SW 1271 (cell line): ENCODE results near the gene GART.
A peak's percentile ranks its signal among the peaks of the same experiment; 100 is the strongest.
"Not testable (repeated sequence)": the region's sequence is repeated elsewhere in the genome, so short reads cannot be mapped to it uniquely, and the experiment has no call there.

ENCODE experiments used
- DNase-seq, 2 experiments: peaks; one replicate each; lab custom pipeline; 2025; lab: John Stamatoyannopoulos, UW

Gene GART

DNA sequence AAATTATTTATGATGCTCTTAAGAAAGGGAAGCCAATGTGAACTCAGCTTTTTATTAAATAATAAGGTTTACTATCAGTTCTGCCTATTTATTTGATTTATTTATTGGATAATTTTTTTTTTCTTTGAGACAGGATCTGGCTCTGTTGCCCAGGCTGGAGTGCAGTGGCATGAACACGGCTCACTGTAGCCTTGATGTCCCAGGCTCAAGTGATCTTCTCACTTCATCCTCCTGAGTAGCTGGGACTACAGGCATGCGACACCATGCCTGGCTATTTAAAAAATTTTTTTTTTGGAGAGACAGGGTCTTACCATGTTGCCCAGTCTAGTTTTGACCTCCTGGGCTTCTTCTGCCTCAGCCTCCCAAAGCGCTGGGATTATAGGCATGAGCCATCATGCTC is 29.4 kb downstream of the GART start:
- no peak for DNase-seq

DNA sequence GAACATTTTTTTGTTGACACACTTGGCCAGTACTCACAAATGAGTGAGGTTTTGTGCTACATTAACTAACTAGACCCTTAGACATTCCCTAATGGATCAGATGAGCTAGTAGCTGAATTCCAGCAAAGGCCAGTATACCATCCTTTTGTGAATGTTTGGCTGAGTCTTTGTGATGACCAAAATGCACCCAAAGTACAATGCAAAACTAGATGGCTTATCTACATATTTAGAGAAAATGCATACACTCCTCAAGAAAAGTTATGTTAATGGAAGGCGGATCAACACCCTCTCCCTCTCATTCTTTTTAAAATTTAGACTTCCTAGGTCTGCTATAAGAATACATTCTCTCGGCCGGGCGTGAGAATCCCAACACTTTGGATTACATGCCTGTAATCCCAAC is 30.3 kb downstream of the GART start:
- DNase-seq, result no peak

DNA sequence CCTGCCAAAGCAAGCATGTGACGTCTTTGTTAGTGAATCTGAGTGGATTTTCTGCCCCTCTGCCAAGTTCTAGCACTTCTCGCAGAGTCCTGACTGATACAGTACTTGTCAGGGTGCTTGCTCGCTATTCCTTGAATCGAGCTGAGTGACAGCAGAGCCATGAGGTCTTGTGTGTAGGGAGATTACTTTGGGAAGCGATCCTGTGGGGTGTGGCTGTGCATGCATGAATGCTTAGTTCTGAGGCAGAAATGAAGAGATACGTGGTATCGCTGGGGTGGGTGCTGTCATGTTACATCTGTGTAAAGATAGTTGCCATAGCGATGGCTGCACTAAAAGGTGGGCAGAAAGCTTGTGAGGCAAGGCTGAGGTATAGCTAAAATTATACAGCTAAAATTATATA is 31.1 kb downstream of the GART start:
- no peak for DNase-seq

DNA sequence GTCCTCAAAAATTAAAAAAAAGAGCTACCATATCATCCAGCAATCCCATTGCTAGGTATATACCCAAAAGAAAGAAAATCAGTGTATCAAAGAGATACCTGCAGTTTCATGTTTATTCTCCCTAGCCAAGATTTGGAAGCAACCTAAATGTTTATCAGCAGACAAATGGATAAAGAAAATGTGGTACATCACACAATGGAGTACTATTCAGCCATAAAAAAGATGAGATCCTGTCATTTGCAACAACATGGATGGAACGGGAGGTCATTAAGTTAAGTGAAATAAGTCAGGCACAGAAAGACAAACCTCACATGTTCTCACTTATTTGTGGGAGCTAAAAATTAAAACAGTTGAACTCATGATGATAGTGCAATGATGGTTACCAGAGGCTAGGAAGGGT is 34.9 kb downstream of the GART start:
- DNase-seq, result not testable (repeated sequence)

DNA sequence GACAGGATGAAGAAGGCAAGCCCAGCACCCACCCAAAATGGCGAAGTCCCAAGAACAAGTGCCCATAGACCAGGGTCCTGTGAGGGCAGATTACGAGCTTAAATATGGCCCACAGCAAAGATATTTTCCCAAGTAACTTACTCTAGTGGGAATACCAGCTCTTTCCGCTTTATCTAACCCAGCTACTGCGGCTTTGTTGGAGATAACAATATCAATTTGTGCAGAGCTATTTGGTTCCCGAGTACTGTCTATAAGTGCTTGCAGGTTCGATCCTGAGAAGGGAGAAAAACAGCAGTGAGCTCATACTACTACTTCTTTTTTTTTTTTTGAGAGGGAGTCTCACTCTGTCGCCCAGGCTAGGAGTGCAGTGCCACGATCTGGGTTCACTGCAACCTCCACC is 36.1 kb downstream of the GART start:
- no peak for DNase-seq

DNA sequence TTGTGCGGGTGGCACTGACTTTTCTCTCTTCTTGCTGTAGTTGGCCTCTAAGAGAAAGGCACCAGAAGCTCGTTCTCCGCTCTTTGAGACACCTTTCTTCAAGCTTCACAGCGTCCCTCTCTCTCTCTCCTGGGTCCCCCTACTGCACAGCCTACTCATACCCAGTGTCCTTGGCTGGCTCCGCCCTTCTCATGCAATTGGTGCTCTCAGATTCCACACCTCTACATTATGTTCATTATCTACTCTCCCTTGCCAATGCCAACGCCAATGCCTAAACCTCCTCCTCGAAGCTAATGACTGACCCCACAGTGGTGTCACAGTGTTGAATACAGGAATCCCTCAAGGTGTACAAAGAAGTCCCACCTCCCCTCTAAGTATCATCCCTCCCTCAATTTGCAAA is 45.6 kb downstream of the GART start:
- no peak for DNase-seq

DNA sequence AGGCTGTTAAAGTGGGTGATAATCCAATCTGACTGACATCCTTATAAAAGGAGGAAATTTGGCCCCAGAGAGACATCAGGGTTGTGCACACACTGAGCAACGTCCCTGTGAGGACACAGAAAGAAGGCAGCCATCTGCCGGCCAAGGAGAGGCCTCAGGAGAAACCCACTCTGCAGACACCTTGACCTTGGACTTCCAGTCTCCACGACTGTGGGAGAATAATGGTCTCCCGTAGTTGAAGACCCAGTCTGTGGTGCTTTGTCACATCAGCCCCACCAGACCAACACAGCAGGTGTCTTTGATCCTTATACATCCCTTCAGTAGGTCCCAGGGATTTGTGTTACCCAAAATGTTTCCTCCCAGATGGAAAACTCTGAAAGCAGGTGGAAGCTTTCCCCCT is 46.2 kb downstream of the GART start:
- DNase-seq, result no peak

DNA sequence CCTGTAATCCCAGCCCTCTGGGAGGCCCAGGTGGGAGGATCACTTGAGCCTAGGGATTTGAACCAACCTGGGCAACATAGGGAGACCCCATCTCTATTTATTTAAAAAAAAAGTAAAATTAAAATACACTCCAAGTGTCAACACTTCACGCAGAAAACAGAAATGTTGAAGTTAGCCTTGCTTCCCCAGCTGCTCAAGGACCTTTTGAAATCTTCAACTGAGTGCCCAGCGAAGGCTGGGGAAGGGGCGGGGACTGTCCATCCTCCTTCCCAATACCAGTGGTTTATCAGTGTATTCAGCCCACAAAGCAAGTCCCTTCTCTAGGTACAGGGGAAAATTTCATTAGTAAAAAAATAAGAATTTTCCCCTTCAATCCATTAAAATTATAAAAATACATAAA is 48.2 kb downstream of the GART start:
- no peak for DNase-seq

DNA sequence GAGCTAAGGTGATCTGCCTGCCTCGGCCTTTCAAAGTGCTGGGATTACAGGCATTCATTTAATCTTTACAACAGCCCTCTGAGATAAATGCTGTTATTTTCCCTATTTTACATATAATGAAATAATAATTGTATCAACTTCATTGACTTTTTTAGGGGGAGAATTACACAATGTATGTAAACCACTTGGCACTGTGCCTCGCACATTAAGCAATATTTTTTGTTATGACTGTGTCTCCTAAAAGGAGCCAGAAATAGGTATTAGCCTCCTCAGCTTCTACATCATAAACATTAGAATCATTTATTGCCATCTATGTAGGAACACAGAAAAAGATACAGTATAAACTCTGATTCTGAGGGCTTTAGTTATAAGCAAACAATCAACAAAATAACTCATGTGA is 49.3 kb downstream of the GART start:
- no peak for DNase-seq

DNA sequence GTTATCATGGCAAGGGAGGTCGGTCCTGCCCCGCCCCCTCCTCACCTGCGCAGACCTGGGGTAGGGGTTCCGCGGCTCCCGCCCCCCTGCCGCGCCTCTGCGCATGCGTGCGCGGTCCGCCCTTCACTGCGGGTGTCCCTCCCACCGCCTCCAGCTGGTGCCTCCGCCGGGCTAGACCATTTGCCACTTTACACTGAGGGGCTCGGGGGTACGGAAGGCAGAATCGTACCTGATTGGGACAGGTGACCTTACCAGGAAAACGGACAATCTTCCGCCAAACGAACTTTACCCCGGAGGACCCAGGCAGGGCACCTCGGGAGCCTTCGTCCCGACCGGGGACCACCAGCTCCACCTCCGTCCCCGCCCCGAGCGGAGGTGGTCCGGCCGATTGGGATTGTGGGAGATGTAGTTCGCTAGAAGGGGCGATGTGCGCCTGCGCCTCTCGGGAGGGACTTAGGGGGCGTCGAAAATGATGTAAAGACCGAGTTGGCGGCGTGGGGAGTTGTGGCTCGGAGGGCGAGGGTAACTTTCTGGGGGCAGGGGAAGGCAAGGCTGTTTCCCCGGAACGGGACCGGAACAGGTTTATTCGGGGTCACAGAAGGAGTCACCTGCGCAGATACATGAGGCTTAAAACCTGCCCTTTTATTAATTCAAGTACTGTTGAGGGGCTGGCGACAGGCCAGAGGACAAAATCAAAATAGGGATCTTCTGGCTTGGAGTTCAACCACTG is 50.4 kb downstream of the GART start, which contains the start of gene DNAJC28:
Gene DNAJC28 (minus strand): TSS at position 344 of the 730 bp plus-strand sequence. CDS start 2,323 bp downstream, outside the sequence.
- DNase-seq, result peak; percentile 69 to 80

DNA sequence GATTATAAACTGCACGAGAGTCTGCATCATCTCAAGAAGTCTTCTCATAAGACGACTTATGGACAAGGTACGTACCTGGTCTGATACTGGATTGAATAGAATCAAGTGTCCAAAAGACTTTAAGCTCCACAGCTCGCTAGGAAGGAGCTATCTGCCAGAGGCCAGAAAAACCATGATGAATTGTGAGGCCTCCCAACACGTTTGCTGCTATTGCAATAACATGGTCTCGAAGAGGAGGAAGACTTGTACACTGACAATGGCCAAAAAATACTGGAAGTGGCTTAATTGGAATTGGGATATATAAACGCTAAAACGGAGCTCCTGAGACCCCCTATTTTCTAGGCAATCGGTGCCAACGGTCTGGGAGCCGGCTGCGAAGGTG is 50.9 kb downstream of the GART start:
- DNase-seq, result peak in 1 of 2 experiments; percentile 23

DNA sequence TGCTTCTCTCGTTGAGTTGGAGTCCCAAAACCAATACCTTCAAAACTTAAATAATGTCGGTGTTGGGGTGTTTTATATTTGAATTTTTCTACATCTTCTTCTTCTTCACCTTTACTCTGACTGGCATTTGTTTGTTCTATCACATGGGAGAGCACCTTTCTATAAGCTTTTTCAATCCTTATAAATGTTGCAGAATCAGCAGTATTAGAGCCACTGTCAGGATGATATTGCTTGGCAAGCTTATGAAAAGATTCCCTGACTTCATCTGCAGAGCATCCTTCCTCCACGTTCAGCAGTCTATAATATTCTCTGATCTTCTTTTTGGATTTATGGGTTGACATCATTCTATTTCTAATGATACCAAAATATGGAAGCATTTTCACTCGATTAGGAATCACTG is 53.0 kb downstream of the GART start:
- no peak for DNase-seq

DNA sequence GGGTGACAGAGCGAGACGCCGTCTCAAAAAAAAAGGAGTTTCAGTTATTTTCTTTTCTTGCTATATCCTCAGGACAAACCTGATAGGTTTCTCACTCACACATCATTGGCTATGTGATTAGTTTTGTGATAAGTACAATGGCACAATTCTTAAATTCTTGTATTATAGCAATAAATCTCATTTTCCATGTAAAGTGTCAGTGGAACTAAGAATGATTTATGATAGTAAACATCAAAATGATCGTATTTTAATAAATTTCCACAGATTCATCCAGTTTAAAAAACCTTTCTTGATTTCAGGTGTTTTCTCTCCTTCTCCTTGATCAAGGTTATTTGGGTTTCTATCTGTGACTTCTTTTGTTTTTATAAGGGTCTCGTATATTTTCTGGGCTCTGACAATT is 53.9 kb downstream of the GART start:
- DNase-seq, result no peak

DNA sequence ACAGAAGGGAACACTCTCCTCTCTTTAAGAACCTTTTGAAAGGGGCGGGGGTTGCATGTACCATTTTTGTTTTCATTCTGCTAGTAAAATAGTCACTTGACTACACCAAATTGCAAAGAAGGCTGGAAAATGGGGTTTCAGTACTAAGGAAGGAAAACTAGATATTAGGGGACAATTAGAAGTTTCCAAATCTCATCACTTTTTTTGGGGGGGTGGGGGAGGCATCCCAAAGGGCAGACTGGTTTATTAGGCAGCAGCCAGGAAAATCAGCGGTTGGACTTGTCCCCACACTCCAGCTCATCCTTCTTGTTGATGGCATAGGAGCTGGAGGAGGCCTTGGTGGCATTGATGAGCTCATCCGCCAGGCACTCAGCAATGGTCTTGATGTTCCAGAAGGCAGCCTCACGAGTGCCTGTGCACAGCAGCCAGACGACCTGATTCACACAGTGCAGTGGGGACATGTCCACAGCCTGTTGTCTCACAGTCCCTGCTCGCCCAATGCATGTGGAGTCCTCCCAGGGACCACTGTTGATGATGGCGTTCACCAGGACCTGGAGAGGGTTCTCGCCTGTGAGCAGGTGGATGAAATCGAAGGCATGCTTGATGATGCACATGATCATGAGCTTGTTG is 60.5 kb downstream of the GART start:
- no peak for DNase-seq

DNA sequence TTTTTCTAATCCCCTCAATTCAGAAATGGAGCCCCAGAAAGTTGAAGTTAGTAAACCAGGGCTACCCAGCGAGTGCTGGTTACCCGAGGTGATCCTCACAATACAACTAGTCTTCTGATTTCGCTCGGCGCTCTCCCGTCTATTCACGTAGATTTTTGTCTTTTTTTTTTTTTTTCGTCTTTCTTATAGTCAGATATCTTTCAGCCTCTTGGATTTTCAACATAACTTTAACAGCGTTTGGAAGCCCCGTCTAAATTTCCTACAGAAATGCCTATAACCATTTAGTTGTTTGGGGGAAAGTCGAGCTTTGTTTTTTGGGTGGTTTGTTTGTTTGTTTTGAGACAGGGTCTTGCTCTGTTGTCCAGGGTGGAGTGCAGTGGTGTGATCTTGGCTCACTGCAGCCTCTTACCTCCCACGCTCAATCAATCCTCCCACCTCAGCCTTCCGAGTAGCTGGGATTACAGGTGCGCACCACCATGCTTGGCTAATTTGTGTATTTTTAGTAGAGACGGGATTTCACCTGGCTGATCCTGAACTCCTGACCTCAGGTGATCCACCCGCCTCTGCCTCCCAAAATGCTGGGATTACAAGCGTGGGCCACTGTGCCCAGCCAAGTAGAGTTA is 61.3 kb downstream of the GART start:
- DNase-seq, result no peak

DNA sequence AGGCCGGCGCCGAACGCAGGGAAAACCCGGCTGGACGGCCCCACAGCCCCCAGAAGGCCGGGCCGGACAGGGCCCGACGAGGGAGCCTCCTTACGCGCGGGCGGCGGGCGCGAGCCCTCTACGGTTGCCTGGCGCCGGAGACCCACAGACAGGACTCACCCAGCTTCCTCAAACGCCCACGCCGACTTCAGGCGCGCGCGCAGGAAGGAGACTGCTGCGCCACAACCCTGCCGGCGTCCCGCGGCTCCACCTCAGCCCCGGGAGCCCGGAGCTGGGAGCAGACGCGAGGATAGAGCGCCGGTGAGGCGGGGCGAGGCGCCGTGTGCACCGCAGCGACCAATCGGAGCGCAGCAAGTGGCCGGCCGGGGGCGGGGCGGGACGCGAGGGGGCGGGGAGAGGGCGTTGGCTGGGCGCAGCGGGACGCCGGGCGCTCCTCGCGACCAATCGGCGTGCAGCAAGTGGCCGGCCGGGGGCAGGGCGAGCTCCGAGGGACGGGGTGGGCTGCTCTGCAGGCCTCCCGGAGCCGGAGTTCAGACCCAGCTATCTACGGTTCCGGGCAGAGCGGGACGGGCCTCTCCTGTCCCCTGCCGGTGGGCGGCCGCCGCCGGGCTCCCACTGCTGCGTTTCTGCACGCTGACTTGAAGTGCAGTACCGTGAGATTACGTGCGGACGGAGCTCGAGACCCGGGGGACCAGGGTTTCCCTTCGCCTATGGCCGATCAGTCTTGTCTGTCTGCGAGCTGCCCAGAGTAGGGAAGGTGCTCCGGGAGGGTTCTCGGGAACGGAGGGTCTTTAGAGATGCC is 62.0 kb downstream of the GART start, which contains the start of gene TMEM50B:
Gene TMEM50B (minus strand): TSS at position 296 of the 802 bp plus-strand sequence. CDS start 11,089 bp downstream, outside the sequence.
- peak; percentile 73 to 82 for DNase-seq

DNA sequence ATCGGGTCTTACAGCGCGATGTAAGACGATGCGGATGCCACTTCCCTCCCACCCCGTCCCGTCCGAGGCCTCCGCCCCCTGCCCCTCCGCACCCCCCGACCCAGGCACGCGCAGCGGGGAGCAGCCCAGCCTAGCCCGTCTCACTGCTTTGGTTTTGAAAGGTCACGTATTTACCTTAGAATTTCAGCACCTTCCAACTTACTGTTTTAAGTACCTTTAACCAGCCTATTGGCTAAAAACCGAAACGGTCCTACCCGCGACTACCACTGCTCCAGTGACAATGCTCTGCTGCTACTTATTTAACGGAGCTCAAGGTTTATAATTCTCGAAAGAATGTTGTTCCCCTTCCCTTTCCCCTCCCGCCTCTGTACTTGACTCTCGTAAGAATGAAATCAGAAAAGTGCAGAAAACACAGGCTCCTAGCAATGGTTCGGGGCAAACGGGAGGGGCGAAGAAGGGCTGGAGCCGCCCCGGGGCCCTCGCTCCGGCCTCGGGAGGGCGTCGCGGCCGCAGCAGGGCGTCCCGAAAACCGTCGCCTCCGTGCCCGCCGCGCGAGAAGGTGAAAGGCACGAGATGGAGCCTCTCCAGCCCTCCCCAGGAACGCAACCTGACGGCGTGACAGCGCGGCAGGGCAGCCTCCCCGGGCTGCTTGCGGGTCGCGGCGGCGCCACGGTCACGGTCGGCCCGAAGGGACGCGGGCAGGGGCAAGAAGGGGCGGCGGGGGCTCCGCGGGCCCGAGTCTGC is 62.8 kb downstream of the GART start:
- DNase-seq, result peak in 1 of 2 experiments; percentile 13

DNA sequence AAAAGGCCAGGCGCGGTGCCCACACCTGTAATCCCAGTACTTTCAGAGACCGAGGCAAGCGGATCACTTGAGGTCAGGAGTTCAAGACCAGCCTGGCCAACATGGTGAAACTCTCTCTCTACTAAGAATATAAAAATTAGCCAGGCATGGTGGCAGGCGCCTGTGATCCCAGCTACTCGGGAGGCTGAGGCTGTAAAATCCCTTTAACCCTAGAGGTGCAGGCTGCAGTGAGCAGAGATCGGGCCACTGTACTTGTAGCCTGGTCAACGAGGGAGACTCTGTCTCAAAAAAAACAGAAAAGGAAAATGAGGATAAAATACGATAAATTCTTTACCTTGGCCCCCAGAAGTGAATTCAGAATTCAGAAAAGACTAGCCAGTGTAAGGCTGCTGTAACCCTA is 63.7 kb downstream of the GART start:
- no peak for DNase-seq

DNA sequence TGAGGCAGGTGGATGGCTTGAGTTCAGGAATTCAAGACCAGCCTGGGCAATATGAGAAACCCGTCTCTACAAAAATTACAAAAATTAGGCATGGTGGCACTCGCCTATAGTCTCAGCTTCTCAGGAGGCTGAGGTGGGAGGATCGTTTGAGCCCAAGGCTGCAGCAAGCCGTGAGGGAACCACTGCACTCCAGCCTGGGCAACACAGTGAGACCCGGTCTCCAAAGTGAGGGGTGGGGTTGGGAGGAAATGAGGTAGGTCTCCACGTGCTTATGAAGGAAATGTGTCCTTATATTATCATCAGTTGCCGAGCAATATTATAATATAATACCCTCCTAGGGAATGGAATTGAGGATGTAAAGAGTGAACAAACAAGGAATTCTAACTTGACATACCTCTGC is 64.9 kb downstream of the GART start:
- DNase-seq, result no peak

DNA sequence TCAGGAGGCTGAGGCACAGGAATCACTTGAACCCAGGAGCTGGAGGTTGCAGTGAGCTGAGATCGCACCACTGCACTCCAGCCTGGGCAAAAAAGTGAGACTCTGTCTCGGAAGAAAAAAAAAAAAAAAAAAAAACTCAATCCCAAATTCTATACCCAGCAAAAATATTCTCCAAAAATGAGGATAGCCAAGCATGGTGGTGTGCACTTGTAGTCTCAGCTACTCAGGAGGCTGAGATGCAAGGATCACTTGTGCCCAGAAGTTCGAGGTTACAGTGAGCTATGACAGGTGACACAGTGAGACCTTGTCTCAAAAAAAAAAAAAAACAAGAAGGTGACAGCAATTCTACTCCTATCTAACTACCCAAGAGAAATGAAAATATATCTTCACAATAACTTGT is 68.6 kb downstream of the GART start:
- no peak for DNase-seq

DNA sequence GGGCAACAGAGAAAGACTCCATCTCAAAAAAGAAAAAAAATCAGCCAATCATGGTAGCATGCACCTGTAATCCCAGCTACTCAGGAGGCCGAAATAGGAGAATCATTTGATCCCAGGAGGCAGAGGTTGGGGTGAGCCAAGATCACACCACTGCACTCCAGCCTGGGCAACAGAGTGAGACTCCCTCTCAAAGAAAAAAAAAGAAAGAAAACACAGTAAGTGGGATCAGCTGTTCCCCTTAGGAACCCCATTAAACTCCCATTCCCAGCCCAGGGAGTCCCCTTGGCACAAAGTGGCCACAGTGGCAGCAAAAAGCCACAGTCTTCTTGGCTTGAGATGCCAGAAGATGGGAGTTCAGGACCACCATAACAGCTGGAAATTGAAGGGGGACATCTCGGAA is 71.2 kb downstream of the GART start:
- no peak for DNase-seq

DNA sequence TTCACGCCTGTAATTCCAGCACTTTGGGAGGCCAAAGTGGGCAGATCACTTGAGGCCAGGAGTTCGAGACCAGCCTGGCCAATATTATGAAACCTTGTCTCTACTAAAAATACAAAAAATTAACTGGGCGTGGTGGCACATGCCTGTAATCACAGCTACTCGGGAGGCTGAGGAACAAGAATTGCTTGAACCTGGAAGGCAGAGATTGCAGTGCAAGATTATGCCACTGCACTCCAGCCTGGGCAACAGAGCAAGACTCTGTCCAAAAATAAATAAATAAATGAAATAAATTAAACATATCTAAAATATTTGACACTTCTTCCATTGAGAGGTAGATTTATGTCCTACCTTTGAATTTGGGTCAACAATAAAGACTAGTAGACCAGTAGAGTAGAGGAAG is 72.7 kb downstream of the GART start:
- not testable (repeated sequence) for DNase-seq
